GM13977 (cell line): Measurements from ENCODE around the gene RUBCN.

Experiments
- DNase-seq: peaks from one replicate; pipeline ENCODE4 v3.0.0; 2012; ENCODE audit warnings: low spot score
- in situ Hi-C: fragments of 300-500 bp; cut with MboI; formaldehyde crosslinking; loops from one replicate; pipeline ENCODE4 v1.12.0; 2022; ENCODE audit warnings: low sequenced_read_pairs, low pct_unique_long_range_greater_than_20kb, mixed read lengths, inconsistent platforms; ENCODE audit not compliant: unreplicated experiment
- TF ChIP-seq, protein P1 (sequence below): IDR thresholded peaks from 2 replicates; pipeline ENCODE4 v1.5.1; 2012; ENCODE audit warnings: mild to moderate bottlenecking, control low read depth; ENCODE audit not compliant: insufficient read depth; ENCODE audit errors: extremely low read depth, missing control alignments

Gene RUBCN

DNA sequence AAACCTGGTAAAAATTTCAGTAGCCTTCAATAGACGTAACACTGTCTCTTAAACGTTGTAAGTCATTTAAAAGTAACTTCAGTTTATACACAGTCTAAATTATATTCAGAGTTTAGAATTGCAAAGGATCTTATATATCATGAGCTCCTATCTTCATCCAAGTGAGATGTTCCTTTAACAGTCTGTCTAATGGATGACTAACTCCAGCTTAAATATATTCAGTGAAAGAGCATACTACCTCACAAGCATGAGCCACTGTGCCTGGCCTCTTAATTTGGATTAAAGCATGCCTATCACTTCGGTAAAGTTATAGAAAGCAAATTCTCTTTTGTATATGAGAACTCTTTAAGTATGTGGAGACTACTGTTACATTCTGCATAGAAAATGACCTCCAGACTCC lies 20.0 kb upstream of the RUBCN start:
- no peak for DNase-seq
- TF ChIP-seq, protein P1, sequence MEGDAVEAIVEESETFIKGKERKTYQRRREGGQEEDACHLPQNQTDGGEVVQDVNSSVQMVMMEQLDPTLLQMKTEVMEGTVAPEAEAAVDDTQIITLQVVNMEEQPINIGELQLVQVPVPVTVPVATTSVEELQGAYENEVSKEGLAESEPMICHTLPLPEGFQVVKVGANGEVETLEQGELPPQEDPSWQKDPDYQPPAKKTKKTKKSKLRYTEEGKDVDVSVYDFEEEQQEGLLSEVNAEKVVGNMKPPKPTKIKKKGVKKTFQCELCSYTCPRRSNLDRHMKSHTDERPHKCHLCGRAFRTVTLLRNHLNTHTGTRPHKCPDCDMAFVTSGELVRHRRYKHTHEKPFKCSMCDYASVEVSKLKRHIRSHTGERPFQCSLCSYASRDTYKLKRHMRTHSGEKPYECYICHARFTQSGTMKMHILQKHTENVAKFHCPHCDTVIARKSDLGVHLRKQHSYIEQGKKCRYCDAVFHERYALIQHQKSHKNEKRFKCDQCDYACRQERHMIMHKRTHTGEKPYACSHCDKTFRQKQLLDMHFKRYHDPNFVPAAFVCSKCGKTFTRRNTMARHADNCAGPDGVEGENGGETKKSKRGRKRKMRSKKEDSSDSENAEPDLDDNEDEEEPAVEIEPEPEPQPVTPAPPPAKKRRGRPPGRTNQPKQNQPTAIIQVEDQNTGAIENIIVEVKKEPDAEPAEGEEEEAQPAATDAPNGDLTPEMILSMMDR = no peak
- in situ Hi-C loops = no loop called here

DNA sequence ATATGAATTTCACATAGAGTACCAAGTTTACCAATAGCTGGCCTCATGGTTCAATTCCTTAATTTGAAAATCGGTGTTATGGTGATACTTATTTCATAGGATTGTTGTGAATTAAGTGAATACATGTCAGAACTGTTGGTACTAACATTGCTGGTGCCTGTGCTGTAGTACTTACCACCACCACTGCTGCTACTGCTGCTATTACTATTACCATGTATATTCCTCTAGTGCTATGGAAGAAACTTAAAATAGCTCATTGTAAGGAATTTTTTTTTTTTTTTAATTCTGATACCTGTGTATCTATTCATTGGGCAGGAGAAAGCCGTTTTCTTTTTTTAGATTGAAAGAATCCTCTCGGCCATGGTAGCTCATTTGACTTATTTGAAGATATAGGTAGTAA lies 16.6 kb upstream of the RUBCN start:
- in situ Hi-C loops = no loop called here
- no peak for DNase-seq
- TF ChIP-seq, protein P1 = no peak

DNA sequence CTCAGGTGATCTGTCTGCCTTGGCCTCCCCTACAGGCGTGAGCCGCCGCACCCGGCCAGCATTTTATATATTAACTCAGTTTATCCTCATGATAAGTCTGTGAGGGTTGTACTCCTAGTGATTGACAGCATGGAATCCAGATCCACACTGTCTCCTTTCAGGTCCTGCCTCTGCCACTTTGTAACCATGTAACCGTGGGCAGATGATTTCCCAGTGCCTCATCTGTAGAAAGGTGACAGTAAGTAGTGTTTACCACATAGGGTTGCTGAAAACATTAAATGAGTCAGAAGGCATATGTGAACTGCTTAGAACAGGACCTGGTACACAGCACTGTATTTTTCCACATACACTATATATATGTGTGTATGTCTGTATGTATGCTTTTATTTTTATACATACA lies 15.4 kb upstream of the RUBCN start:
- no peak for DNase-seq
- in situ Hi-C loops = no loop called here
- TF ChIP-seq, protein P1 = no peak

DNA sequence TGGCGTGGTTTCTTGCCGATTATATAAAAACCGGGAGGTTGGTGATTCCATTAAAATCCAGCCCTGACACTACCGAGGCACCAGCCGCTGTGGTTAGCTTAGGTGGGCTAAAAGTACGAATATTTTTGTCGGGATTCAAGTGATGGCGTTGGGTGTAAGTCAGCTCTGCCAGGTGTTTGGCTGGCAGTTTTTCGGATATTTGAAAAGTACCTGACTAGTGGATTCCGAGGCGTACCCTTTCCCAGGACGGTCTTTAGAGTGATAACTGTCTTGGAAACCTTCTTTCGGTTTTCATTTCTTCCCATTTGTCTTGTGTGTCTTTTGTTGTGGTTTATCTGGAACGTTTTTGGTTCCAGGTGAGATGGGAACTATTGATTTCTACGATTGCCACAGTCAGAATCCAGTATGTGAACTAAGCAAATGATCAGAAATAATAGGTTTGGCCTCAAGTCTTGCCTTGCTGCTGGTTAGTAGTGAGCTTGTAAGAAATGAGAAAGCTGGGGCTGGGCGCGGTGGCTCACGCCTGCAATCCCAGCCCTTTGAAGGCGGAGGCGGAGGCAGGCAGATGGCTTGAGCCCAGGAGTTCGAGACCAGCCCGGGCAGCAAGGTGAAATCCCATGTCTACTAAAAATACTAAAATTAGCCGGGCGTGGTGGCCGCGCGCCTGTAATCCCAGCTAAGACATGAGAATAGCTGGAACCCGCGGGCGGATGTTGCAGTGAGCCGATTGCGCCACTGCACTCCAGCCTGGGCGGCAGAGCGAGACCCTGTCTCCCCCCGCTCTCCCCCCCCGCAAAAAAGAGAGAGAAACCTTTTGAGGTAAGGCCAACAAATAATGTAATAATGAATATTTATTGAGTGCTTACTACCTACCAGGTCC lies 14.4 kb upstream of the RUBCN start:
- in situ Hi-C loops = no loop called here
- DNase-seq = peak; percentile 35
- TF ChIP-seq, protein P1 = no peak

DNA sequence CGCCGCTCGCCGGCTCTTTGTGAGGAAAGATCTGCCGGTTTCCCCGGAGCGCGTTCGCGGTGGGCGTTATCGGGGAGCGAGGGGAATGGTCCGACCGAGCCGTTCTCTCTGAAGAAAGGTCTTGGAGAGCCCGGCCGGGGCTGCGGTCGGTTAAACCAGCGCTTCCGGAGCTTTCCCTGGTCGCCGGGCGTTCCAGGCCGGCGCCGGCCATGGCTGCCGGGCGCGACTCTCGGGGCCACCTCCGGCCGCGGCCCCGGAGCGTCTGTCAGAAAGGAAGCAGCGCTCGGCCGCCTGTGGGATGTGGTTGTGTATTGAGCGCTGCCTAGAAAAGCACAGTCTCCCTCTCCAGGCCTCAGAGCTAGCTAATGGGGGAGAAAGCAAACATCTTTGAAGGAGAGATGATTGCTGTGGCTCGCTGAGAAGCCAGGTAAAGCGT lies 13.7 kb upstream of the RUBCN start:
- peak; percentile 80 for DNase-seq
- TF ChIP-seq, protein P1 = peak; percentile 8

DNA sequence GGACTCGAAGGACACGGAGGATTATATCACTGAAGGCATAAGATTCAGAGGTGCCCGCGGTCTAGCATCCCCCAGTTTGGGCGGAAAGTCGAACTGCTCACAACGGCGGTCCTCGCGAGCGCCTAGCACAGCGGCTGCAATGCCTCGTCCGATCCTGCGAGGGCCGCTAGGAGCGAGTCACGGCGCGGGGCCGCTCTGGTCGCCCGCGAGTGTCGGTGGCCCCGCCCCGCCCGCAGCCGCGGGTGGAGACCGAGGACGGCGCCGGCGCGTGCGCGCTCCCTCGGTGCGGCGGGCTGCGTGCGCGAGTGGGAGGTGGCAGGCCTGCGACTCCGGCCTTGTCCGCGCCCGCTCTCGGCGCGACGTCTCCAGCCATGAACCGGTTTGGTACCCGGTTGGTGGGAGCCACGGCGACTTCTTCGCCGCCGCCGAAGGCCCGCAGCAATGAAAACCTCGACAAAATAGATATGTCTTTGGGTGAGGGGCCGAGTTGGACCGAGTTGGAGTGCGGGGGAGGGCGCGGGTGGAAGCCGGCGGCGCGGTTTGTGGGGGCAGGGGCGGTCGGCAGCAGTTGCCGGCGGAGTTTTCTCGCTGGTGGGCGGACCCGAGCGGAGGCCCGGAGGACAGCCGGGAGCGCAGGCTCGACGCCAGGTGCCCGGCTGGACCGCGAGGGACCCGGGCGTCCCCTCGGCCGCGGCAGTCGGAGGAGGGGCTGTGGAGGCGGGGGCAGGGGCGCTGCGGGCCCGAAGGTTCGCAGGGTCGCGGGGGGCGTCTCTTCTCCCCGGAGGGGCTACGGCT lies 13.1 kb upstream of the RUBCN start, which contains the start of gene FYTTD1:
FYTTD1 (plus strand) TSS at position 283 of the 795 bp plus-strand sequence; CDS start at position 372, 89 bp downstream.
- TF ChIP-seq, protein P1 = peak; percentile 75
- in situ Hi-C loops = no loop called here
- DNase-seq = peak; percentile 94

More for the DNA sequence above, 13.7 kb upstream of the RUBCN start:
- in situ Hi-C loops = no loop called here
